ENCODE data around the gene ORAI3. TPM values are rescaled to one million over a fixed set of nuclear protein-coding genes. Genes with fewer than 3 reads are reported as not detected.
A peak's percentile ranks its signal among the peaks of the same experiment; 100 is the strongest.

The ORAI3 gene
- total RNA-seq, 1 donor from 2014 or later = 11.8 TPM

DNA sequence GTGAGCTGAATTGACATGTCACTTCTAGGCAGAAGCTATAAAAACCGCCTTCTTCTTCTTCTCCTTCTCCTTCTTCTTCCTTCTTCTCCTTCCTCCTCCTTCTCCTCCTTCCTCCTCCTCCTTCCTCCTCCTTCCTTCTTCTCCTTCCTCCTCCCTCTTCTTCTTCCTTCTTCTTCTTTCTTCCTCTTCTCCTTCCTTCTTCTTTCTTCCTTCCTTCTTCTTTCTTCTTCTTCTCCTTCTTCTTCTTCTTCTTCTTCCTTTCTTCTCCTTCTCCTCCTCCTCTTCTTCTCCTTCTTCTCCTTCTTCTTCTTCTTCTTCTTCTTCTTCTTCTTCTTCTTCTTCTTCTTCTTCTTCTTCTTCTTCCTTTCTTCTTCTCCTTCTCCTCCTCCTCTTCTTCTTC is 30.3 kb upstream of the ORAI3 start:
- intact Hi-C loops (cut with micrococcal nuclease) = no loop called here
- no peaks in the 10 kb centered on the region for H3K36me3 Mint-ChIP-seq (ENCODE audit: low read depth)
- H3K27me3 Mint-ChIP-seq = no peaks in the 10 kb centered on the region
- no peak overlapping the region for H3K4me3 Mint-ChIP-seq
- H3K4me1 Mint-ChIP-seq = peaks cover 12% of the 10 kb centered on the region
- H3K9me3 Mint-ChIP-seq = no peaks in the 10 kb centered on the region
- H3K27ac Mint-ChIP-seq = no peak overlapping the region
- no peak for DNase-seq

DNA sequence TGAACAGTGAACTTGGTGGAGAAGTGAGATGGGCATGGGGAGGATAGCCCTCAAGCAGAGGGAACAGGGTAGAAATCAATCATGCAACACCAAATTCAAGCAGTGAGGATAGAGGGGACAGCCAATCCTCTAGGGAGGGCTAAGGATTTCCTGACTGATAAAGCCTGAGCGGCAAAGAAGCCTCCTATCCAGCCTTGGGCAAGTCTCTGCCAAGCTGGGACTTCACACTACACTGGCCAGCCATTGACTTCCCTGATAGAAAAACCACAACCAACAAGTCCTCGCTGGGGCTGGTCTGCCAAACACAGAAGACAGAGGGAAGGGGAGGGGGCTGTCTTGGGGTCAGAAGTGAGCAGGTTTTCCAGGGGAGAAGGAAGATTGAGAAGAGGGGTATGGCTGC is 28.0 kb upstream of the ORAI3 start:
- Mint-ChIP-seq H3K27me3 (no peaks in the 10 kb centered on the region), H3K4me3 (peak overlapping the region; percentile 67), H3K4me1 (peaks cover 19% of the 10 kb centered on the region), H3K36me3 (ENCODE audit: low read depth) (peaks cover 3% of the 10 kb centered on the region), H3K27ac (no peak overlapping the region), H3K9me3 (no peaks in the 10 kb centered on the region)
- DNase-seq = no peak
- intact Hi-C loops (cut with micrococcal nuclease) = loop anchor here (1.0 kb wide), 1 partner anchor 77 kb away; no protein-coding TSS in a partner anchor

DNA sequence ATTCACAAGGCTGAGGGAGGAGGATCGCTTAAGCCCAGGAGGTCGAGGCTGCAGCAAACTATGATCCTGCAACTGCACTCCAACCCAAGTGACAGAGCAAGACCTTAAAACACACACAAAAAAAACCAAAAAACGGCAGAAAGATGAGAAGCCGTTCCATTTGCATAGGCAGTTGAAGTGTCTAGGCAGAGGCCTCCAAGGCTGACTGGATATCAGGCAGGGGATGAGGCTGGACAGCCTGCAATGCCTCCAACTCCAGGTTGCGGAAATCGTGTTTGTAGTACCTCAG is 27.5 kb upstream of the ORAI3 start:
- Mint-ChIP-seq H3K4me1 (peaks cover 24% of the 10 kb centered on the region), H3K27ac (peak overlapping the region; percentile 100), H3K36me3 (ENCODE audit: low read depth) (peaks cover 5% of the 10 kb centered on the region), H3K27me3 (no peaks in the 10 kb centered on the region), H3K9me3 (no peaks in the 10 kb centered on the region), H3K4me3 (peak overlapping the region; percentile 100)
- DNase-seq = no peak
- intact Hi-C loops (cut with micrococcal nuclease) = loop anchor here (1.0 kb wide), 1 partner anchor 77 kb away; no protein-coding TSS in a partner anchor

DNA sequence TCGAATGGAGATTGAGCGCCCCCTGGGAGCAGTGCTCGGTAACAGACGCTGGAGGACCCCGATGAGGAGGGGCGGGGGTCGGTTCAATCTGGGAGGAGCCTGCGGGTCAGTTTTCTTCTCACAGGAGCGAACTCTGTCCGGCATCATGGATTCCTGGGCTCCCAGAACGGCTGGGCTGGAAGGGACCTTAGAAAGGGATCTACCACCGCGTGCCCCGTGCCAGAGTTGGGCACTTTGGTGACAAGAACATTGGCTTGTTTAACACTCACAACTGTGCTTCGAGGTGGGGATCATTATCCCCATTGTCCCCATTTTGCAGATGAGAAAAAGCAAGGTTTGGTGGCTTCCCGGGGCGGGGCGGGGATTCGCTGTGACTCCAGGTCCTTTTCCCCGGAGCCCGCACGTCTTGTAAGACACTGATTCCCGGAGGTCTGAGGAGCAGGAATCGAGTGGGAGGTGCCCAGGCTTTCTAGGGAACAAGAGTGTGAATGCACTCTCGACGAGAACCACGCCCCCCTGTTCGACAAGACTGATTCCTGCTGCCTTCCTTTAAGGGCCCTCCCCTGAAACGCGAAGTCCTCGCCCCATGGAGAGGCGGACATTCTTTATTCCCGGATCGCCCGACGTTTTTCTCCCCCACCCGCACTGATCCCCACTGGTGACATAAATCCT is 27.0 kb upstream of the ORAI3 start:
- H3K36me3 Mint-ChIP-seq (ENCODE audit: low read depth) = peaks cover 5% of the 10 kb centered on the region
- DNase-seq = peak; percentile 96
- H3K4me3 Mint-ChIP-seq = peak overlapping the region; percentile 100
- H3K27ac Mint-ChIP-seq = peak overlapping the region; percentile 100
- H3K27me3 Mint-ChIP-seq = no peaks in the 10 kb centered on the region
- no peaks in the 10 kb centered on the region for H3K9me3 Mint-ChIP-seq
- intact Hi-C loops (cut with micrococcal nuclease) = loop anchor here (1.0 to 2.0 kb wide), 12 partner anchors 20 to 271 kb away; partner anchors contain the start of genes CFAP119, FBRS, KAT8 and PRR14
- peaks cover 29% of the 10 kb centered on the region for H3K4me1 Mint-ChIP-seq

DNA sequence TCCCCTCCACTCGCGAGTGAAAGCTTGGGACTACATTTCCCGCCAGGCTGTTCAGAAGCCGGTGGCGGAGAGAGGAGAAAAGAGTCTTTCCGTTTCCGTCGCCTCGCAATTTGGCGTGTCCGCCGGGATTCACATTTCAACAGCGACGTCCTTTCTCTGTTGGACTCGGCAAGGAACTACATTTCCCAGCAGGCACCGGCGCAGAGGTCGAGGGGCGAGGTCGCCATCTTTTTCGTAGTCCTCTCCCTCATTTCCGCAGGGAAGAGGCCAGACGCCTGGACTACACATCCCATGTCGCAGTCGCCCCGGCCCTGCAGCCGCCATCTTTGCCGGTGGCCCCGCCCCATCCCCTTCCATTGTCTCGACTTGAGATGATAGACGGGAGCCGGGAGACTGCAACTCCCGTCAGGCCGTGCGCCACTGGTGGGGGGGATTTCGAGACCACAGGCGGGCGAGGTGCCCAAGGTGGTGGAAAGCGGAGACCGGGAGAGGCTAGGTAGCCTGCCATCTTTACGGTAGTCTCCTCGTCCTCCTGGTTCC is 26.4 kb upstream of the ORAI3 start:
- Mint-ChIP-seq H3K4me3 (peak overlapping the region; percentile 100), H3K36me3 (ENCODE audit: low read depth) (peaks cover 5% of the 10 kb centered on the region), H3K4me1 (peaks cover 29% of the 10 kb centered on the region), H3K9me3 (no peaks in the 10 kb centered on the region), H3K27me3 (no peaks in the 10 kb centered on the region), H3K27ac (peak overlapping the region; percentile 100)
- DNase-seq = peak; percentile 100
- intact Hi-C loops (cut with micrococcal nuclease) = loop anchor here (1.0 to 2.0 kb wide), 11 partner anchors 20 to 272 kb away; partner anchors contain the start of genes CFAP119, FBRS, KAT8 and PRR14

DNA sequence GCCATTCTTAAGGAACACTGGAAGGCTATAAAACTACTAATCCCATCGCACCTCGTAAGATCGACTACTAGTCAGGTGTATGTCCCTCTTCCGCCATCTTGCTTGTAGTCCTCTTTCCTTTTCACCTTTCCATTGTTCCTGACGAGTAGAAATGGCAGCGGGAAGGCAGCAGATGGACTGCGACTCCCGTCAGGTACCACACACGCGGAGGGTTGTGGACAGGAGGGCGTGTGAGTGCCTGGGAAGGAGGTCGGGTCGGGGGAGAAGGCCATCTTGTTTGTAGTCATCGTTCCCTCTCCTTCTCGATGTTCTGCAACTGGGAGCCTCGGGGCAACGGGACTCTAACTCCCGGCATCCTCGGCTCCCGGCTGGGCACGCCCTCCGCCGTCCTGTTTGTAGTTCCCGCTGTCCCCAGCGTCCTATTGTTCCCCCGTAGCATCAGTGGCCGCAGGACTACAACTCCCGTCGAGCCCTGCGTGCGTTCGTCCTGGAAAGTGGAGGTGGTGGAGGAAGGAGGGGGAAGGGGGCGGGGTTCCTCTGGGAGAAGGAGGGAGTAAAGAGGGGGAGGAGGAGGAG is 25.8 kb upstream of the ORAI3 start:
- H3K9me3 Mint-ChIP-seq = no peaks in the 10 kb centered on the region
- peaks cover 29% of the 10 kb centered on the region for H3K4me1 Mint-ChIP-seq
- H3K36me3 Mint-ChIP-seq (ENCODE audit: low read depth) = peaks cover 8% of the 10 kb centered on the region
- intact Hi-C loops (cut with micrococcal nuclease) = loop anchor here (1.0 to 2.0 kb wide), 15 partner anchors 19 to 272 kb away; partner anchors contain the start of genes CFAP119, FBRS, KAT8 and PRR14
- DNase-seq = peak; percentile 99
- peak overlapping the region; percentile 100 for H3K27ac Mint-ChIP-seq
- no peaks in the 10 kb centered on the region for H3K27me3 Mint-ChIP-seq
- peak overlapping the region; percentile 100 for H3K4me3 Mint-ChIP-seq

DNA sequence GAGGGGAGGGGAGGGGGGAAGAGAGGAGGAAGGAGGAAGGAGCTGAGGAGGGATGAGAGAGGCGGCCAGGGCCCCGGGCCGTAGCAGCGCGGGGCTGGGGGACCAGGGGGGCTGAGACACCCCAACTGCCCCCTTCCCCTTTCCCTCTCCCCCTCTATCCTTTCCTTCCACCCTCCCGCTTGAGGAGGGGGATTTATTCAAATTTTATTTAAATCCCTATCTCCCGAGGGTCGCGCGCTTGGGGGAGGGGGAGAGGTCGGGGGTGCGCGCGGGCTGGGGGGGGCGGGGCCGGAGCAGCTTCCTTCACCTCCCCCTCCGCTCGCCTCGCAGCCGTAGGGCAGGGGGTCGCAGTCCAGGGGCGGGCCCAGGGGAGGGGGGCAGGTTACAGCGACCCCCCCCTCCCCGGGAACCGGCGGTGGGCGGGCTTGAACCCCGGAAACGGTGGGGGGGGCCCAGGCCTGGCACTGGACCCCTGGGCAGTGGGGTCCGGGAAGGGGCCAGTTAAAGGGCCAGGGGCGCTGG is 25.3 kb upstream of the ORAI3 start, which contains the start of gene FBXL19:
FBXL19 (plus strand) TSS at position 19 of the 522 bp plus-strand sequence. CDS start 2,183 bp downstream, outside the sequence.
- no peaks in the 10 kb centered on the region for H3K27me3 Mint-ChIP-seq
- peak; percentile 73 for DNase-seq
- H3K27ac Mint-ChIP-seq = peak within 1 kb of the TSS; percentile 100
- intact Hi-C loops (cut with micrococcal nuclease) = loop anchor here (1.0 to 2.0 kb wide), 6 partner anchors 110 to 273 kb away; partner anchors contain the start of genes PRR14, STX4, VKORC1 and ZNF646
- H3K4me1 Mint-ChIP-seq = peaks cover 29% of the 10 kb centered on the region
- peaks cover 9% of the 10 kb centered on the region for H3K36me3 Mint-ChIP-seq (ENCODE audit: low read depth)
- no peaks in the 10 kb centered on the region for H3K9me3 Mint-ChIP-seq
- H3K4me3 Mint-ChIP-seq = peak within 1 kb of the TSS; percentile 100

DNA sequence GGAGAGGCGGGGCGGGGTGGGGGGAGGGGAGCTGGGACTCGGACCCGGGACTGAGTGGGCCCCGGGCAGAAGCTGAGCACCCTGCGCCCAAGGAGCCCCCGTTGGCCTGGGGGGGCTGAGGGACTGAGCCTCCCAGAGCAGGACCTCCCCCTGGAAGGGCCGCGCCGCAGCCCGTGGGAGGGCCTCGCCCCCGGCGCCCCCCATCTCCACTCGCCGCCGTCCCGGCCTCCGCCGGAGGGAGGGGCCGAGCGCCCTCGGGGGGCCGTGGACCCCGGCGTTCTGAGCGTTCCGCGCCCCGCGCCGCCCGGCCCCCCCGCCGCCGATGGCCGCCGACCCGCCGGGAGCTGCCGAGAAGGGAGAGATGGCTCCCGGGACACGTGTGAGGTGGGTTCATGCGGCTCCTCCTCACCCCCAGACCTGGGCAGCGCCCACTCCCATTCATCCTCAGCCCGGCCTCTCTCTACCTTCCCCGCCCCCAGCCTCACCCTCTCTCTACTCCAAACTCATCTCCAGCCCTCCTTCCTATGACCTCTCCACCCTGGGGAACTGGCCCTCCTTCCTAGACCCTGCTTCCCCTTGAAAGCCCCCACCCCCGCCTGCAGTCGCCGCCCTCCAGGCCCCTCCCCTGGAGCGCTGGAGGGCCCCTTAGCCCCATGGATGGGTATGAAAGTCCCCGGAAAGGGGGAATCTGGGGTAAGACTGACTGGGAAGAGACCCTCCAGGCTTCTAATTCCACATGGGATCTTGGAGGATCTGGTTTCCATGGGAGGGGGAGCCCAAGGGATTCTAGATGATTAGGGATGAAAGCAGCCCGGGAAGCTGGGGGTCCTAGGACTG is 24.6 kb upstream of the ORAI3 start:
- intact Hi-C loops (cut with micrococcal nuclease) = no loop called here
- Mint-ChIP-seq H3K4me1 (peaks cover 29% of the 10 kb centered on the region), H3K27me3 (no peaks in the 10 kb centered on the region), H3K4me3 (peak overlapping the region; percentile 88), H3K9me3 (no peaks in the 10 kb centered on the region), H3K36me3 (ENCODE audit: low read depth) (peaks cover 9% of the 10 kb centered on the region), H3K27ac (peak overlapping the region; percentile 73)
- peak; percentile 70 for DNase-seq

DNA sequence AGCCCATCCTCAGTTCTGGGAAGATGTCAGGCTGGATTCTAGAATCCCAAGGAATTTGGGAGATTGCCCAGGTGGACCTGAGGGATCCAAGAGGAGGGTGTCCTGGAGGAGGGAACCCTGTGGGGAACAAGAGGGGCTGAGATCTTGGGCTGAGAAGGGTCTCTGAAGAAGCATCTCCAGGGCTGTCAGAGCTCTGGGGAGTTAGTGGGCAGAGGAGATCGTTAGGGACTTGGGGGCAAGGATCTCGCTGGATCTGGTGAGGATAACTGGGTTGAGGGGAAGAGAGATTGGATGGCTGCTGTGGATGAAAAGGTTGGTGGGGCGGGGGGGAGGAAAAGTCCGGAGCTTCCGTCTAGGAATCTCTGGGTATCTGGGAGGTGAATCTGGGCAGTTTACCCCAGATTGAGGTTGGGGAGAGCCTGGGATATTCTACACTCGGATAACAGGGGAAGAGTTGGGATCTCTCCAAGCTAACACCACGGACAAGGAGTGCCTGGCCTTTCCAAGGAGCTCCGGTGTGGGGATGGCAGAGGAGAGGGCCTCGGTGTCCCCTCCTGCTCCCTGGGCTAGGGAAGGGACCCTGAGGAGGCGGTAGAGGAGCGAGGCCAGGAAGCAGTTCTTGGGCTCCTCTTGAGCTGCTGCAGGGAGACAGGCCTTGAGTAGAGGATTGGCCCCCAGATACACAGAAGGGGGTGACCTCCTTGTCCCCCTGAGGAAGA is 23.8 kb upstream of the ORAI3 start:
- intact Hi-C loops (cut with micrococcal nuclease) = no loop called here
- Mint-ChIP-seq H3K4me3 (peak overlapping the region; percentile 88), H3K4me1 (peaks cover 29% of the 10 kb centered on the region), H3K27me3 (no peaks in the 10 kb centered on the region), H3K9me3 (no peaks in the 10 kb centered on the region), H3K36me3 (ENCODE audit: low read depth) (peaks cover 9% of the 10 kb centered on the region), H3K27ac (peak overlapping the region; percentile 32)
- no peak for DNase-seq

DNA sequence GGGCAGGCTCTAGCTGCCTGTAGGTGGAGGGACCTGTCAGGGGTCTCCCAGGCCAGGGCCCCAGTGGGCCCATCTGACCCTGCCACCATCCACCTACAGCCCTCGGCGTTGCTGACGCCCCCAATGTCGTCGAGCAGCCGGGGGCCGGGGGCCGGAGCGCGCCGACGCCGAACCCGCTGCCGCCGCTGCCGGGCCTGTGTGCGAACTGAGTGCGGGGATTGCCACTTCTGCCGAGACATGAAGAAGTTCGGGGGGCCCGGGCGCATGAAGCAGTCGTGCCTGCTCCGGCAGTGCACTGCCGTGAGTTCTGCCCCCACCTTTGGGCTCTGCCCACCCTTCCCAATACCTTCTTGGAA is 23.3 kb upstream of the ORAI3 start:
- no peak overlapping the region for H3K27ac Mint-ChIP-seq
- H3K4me1 Mint-ChIP-seq = peaks cover 29% of the 10 kb centered on the region
- no peaks in the 10 kb centered on the region for H3K9me3 Mint-ChIP-seq
- no peaks in the 10 kb centered on the region for H3K27me3 Mint-ChIP-seq
- intact Hi-C loops (cut with micrococcal nuclease) = no loop called here
- H3K4me3 Mint-ChIP-seq = peak overlapping the region; percentile 53
- no peak for DNase-seq
- H3K36me3 Mint-ChIP-seq (ENCODE audit: low read depth) = peaks cover 10% of the 10 kb centered on the region

DNA sequence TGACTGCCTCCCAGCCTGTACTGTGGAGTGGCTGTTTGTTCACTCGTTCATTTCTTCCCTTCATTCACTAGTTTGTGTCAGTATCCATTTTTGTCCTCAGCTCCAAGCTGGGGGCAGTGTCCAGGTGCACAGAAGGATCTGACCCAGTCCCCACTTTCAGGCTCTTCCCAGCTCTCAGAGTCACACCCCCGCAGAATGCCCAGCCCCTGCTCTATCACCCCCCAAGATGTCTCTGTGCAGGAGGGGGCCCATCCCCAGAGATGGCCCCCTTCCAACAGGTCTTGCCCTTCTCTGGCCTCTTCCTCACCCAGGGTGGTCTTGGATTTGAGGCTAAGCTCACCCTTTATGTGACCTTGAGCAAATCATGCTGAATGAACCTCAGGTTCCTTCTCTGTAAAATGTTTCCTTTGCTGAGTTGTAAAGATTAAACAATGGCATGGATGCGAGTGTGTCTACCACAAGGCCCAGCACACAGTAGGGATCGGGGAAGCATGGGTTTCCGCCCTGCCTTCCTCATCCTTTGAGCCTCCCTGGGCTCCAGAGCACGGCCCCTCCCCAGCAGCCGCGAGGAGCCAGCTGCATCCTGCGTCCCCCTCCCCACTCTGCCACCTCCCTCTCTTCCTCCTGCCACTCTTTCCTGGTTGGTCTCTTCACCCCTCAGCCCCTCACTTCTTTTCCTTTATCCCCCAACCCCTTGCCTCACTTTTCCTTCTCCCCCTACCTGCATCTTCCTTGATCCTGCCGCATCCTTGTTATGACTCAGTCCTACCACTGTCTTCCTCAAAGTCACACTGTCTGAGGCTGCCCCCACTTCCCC is 22.7 kb upstream of the ORAI3 start:
- intact Hi-C loops (cut with micrococcal nuclease) = no loop called here
- DNase-seq = no peak
- H3K4me3 Mint-ChIP-seq = peak overlapping the region; percentile 53
- no peaks in the 10 kb centered on the region for H3K27me3 Mint-ChIP-seq
- H3K4me1 Mint-ChIP-seq = peaks cover 27% of the 10 kb centered on the region
- peak overlapping the region; percentile 67 for H3K27ac Mint-ChIP-seq
- no peaks in the 10 kb centered on the region for H3K9me3 Mint-ChIP-seq
- peaks cover 15% of the 10 kb centered on the region for H3K36me3 Mint-ChIP-seq (ENCODE audit: low read depth)

DNA sequence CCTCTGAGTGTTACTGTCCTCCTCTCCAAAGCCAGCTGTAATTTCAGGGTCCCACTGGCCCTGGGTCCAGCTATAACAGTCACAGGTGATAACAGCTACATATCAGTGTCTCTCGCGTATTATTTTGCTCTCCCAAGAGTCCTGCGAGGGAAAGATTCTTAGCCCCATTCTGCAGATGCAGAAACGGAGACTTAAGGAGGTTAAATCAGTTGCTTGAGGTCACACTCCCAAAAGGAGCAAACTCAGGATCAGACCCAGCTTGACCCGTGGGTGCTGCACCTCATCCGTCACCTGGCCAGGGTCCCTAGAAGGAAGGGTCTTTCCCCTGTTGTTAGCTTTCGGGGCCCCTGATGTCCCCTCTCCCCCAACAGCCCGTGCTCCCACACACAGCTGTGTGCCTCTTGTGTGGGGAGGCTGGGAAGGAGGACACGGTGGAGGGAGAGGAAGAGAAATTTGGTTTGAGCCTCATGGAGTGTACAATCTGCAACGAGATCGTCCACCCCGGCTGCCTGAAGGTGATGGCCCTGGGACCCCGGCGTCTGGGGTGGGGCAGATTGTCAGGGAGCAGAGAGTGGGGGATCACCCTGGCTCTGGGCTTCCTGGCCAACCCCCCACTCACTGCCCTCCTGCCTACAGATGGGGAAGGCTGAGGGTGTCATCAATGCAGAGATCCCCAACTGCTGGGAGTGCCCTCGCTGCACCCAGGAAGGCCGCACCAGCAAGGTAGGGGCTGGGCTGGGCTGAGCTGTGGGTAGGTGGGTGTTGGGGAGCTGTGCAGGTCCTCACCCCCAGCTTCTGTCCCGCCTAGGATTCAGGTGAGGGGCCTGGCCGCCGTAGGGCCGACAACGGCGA is 21.7 kb upstream of the ORAI3 start:
- intact Hi-C loops (cut with micrococcal nuclease) = no loop called here
- H3K36me3 Mint-ChIP-seq (ENCODE audit: low read depth) = peaks cover 18% of the 10 kb centered on the region
- no peak overlapping the region for H3K27ac Mint-ChIP-seq
- no peaks in the 10 kb centered on the region for H3K9me3 Mint-ChIP-seq
- peaks cover 21% of the 10 kb centered on the region for H3K4me1 Mint-ChIP-seq
- peak overlapping the region; percentile 30 for H3K4me3 Mint-ChIP-seq
- H3K27me3 Mint-ChIP-seq = no peaks in the 10 kb centered on the region
- DNase-seq = no peak
